Mesendoderm (in vitro differentiated cells): ENCODE measurements around the gene GK.
"Not testable (repeated sequence)": the region's sequence is repeated elsewhere in the genome, so short reads cannot be mapped to it uniquely, and the experiment has no call there.

Experiments used
- DNase-seq: peaks from one replicate; pipeline ENCODE4 v3.0.0; 2013
- H2AK5ac ChIP-seq: 2 replicates; pipeline ENCODE4 v1.6.1; 2013; ENCODE audit warnings: low read length, inconsistent platforms
- H2BK120ac ChIP-seq: 2 replicates; pipeline ENCODE4 v1.6.1; 2013; ENCODE audit warnings: low read depth, mild to moderate bottlenecking, low read length, moderate library complexity, mixed read lengths
- H2BK15ac ChIP-seq: replicated peaks from 2 replicates; pipeline ENCODE4 v1.6.1; 2013; ENCODE audit warnings: low read depth, mild to moderate bottlenecking, moderate library complexity
- H2BK5ac ChIP-seq: 2 replicates; pipeline ENCODE4 v1.6.1; 2013; ENCODE audit warnings: low read length, inconsistent platforms
- H3K18ac ChIP-seq: 2 replicates; pipeline ENCODE4 v1.6.1; 2013; ENCODE audit warnings: mild to moderate bottlenecking, low read length, mixed read lengths
- H3K23ac ChIP-seq: one replicate; pipeline ENCODE4 v1.6.1; 2013; ENCODE audit warnings: low read length
- H3K27ac ChIP-seq: 2 replicates; pipeline ENCODE4 v1.5.1; 2013; ENCODE audit warnings: low read depth, mild to moderate bottlenecking, inconsistent platforms, low read length, moderate library complexity
- H3K27me3 ChIP-seq: 2 replicates; pipeline ENCODE4 v1.6.1; 2013; ENCODE audit warnings: low read length, control low read depth, mild to moderate bottlenecking, inconsistent platforms; ENCODE audit not compliant: insufficient read depth, poor library complexity
- H3K36me3 ChIP-seq: 2 replicates; pipeline ENCODE4 v1.6.1; 2013; ENCODE audit warnings: low read length, inconsistent platforms; ENCODE audit not compliant: control insufficient read depth, insufficient read depth
- H3K4ac ChIP-seq: one replicate; pipeline ENCODE4 v1.6.1; 2013; ENCODE audit warnings: low read depth, mild to moderate bottlenecking, low read length, moderate library complexity
- H3K4me1 ChIP-seq: 2 replicates; pipeline ENCODE4 v1.6.1; 2013; ENCODE audit warnings: low read depth, low read length, inconsistent platforms; ENCODE audit not compliant: control insufficient read depth
- H3K4me2 ChIP-seq: 2 replicates; pipeline ENCODE4 v1.6.1; 2013; ENCODE audit warnings: low read length
- H3K4me3 ChIP-seq: 2 replicates; pipeline ENCODE4 v1.5.1; 2013; ENCODE audit warnings: mild to moderate bottlenecking, low read length
- H3K56ac ChIP-seq: one replicate; pipeline ENCODE4 v1.6.1; 2013; ENCODE audit warnings: low read length
- H3K79me1 ChIP-seq: 2 replicates; pipeline ENCODE4 v1.6.1; 2013; ENCODE audit warnings: low read length, inconsistent platforms
- H3K79me2 ChIP-seq: 2 replicates; pipeline ENCODE4 v1.6.1; 2013; ENCODE audit warnings: mild to moderate bottlenecking, low read length; ENCODE audit not compliant: control insufficient read depth, insufficient read depth
- H3K9ac ChIP-seq: 2 replicates; pipeline ENCODE4 v1.6.1; 2013; ENCODE audit warnings: low read length, inconsistent platforms
- H4K5ac ChIP-seq: one replicate; pipeline ENCODE4 v1.6.1; 2013; ENCODE audit warnings: low read length
- H4K8ac ChIP-seq: one replicate; pipeline ENCODE4 v1.6.1; 2013; ENCODE audit warnings: low read depth, mild to moderate bottlenecking, control low read depth, low read length, moderate library complexity
- WGBS: extraction: QIAGEN DNeasy Blood & Tissue Kit; methylation state at CpG from one replicate; pipeline ENCODE4 v1.1.7; 2013; ENCODE audit warnings: low lambda C conversion rate, missing lambda C conversion rate; ENCODE audit not compliant: insufficient coverage; ENCODE audit errors: extremely low coverage; 5-methylcytosine and 5-hydroxymethylcytosine counted together

Gene GK

GRCh38 chrX:30748342-30748960 is 95.2 kb downstream of the GK start:
- no peak overlapping the region for H3K4me2 ChIP-seq
- H3K79me2 ChIP-seq, result no peaks in the 10 kb centered on the region
- no peak overlapping the region for H4K5ac ChIP-seq
- no peak overlapping the region for H3K4ac ChIP-seq
- H2BK120ac ChIP-seq, result no peak overlapping the region
- H3K27me3 ChIP-seq, result no peaks in the 10 kb centered on the region
- no peaks in the 10 kb centered on the region for H3K4me1 ChIP-seq
- H2BK5ac ChIP-seq, result no peak overlapping the region
- no peak for DNase-seq
- H3K56ac ChIP-seq, result no peak overlapping the region
- H3K4me3 ChIP-seq, result no peak overlapping the region
- no peaks in the 10 kb centered on the region for H3K36me3 ChIP-seq
- no peak overlapping the region for H3K23ac ChIP-seq
- no peak overlapping the region for H3K9ac ChIP-seq
- no peaks in the 10 kb centered on the region for H3K79me1 ChIP-seq
- WGBS, result no CpG with 5 or more reads among the region's 11 CpGs
- no peak overlapping the region for H3K27ac ChIP-seq
- H2BK15ac ChIP-seq, result no peak overlapping the region
- H2AK5ac ChIP-seq, result no peak overlapping the region
- no peak overlapping the region for H4K8ac ChIP-seq
- no peak overlapping the region for H3K18ac ChIP-seq

DNA sequence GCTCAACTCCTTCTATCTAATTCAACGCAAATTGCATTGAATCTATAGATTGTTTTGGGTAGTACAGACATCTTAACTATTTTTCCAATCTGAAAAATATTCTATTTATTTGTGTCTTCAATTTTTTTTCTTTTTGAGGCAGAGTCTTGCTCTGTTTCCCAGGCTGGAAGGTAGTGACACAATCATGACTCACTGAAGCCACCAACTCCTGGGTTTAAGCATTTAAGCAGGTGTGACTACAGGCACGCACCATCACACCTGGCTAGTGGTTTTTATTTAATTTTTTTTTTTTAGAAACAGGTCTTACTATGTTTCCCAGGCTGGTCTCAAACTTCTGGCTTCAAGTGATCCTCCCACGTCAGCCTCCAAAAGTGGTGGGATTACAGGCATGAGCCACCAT is 98.3 kb downstream of the GK start:
- Histone ChIP-seq H3K79me1 (no peaks in the 10 kb centered on the region), H3K79me2 (no peaks in the 10 kb centered on the region), H3K27ac (no peak overlapping the region), H3K18ac (no peak overlapping the region), H3K9ac (no peak overlapping the region), H2AK5ac (no peak overlapping the region), H3K4me1 (no peaks in the 10 kb centered on the region), H4K8ac (no peak overlapping the region), H3K4me3 (no peak overlapping the region), H3K36me3 (no peaks in the 10 kb centered on the region), H2BK120ac (no peak overlapping the region), H3K56ac (no peak overlapping the region), H3K4me2 (no peak overlapping the region), H3K23ac (no peak overlapping the region), H3K27me3 (no peaks in the 10 kb centered on the region), H2BK15ac (no peak overlapping the region), H2BK5ac (no peak overlapping the region), H3K4ac (no peak overlapping the region), H4K5ac (no peak overlapping the region)
- no CpG with 5 or more reads among the region's 3 CpGs for WGBS
- no peak for DNase-seq

DNA sequence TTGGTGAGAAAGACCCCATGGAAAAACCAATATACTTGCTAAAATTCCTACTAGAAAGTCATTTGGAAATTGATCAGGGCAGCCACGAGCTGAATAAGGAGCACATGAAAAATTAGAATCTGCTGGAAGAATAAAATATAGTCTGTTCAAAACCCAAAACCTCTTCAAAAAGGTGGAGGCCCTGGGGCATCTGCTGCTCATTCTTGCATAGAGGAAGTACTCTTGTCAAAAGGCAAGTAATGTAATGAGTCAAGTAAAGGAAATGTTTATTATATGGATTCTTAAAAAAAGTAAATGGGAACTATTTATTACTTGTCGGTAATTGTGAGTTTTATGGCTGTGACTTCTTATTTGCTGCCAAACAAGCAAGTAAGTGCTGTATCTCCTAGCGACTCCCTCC is 109.5 kb downstream of the GK start:
- no CpG with 5 or more reads among the region's 3 CpGs for WGBS

DNA sequence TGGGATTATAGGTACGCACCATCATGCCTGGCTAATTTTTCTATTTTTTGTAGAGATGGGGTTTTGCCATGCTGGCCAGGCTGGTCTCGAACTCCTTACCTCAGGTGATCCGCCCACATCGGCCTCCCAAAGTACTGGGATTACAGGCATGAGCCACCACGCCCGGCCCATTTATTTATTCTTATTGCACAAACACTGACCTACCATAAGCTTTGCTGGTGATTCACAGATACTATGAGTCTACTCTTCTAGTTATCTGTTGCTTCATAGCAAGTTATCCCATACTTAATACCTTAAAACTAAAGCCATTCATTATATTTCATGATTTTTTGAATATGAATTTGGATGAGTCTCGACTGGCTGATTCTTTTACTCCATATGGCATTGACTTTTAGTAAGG is 120.5 kb downstream of the GK start:
- not testable (repeated sequence) for H2AK5ac ChIP-seq, H3K4me1 ChIP-seq, H2BK5ac ChIP-seq, H3K27me3 ChIP-seq, H3K4me3 ChIP-seq, H3K56ac ChIP-seq, H4K5ac ChIP-seq, H4K8ac ChIP-seq, H3K27ac ChIP-seq, H3K36me3 ChIP-seq, H3K18ac ChIP-seq, H3K9ac ChIP-seq, H2BK15ac ChIP-seq, H3K4me2 ChIP-seq, H3K79me1 ChIP-seq, DNase-seq, H3K23ac ChIP-seq, H3K79me2 ChIP-seq, H3K4ac ChIP-seq, H2BK120ac ChIP-seq
- WGBS, result no CpG with 5 or more reads among the region's 7 CpGs

More for the DNA sequence above, 109.5 kb downstream of the GK start:
- DNase-seq, result no peak
- Histone ChIP-seq H2AK5ac (no peak overlapping the region), H3K4me3 (no peak overlapping the region), H2BK15ac (no peak overlapping the region), H3K79me1 (no peaks in the 10 kb centered on the region), H2BK120ac (no peak overlapping the region), H3K18ac (no peak overlapping the region), H3K4me1 (no peaks in the 10 kb centered on the region), H3K27ac (no peak overlapping the region), H2BK5ac (no peak overlapping the region), H3K9ac (no peak overlapping the region), H4K5ac (no peak overlapping the region), H3K27me3 (no peaks in the 10 kb centered on the region), H3K79me2 (no peaks in the 10 kb centered on the region), H3K23ac (no peak overlapping the region), H3K4me2 (no peak overlapping the region), H3K56ac (no peak overlapping the region), H3K36me3 (no peaks in the 10 kb centered on the region), H3K4ac (no peak overlapping the region), H4K8ac (no peak overlapping the region)

GRCh38 chrX:30777575-30777974 is 124.4 kb downstream of the GK start:
- Histone ChIP-seq H4K8ac (no peak overlapping the region), H2AK5ac (no peak overlapping the region), H3K56ac (no peak overlapping the region), H3K27me3 (no peaks in the 10 kb centered on the region), H3K4ac (no peak overlapping the region), H2BK5ac (no peak overlapping the region), H2BK120ac (no peak overlapping the region), H2BK15ac (no peak overlapping the region), H3K18ac (no peak overlapping the region), H3K79me2 (no peaks in the 10 kb centered on the region), H4K5ac (no peak overlapping the region), H3K23ac (no peak overlapping the region), H3K4me3 (no peak overlapping the region), H3K4me2 (no peak overlapping the region), H3K4me1 (no peaks in the 10 kb centered on the region), H3K79me1 (no peaks in the 10 kb centered on the region), H3K36me3 (no peaks in the 10 kb centered on the region), H3K27ac (no peak overlapping the region), H3K9ac (no peak overlapping the region)
- DNase-seq, result no peak

GRCh38 chrX:30779453-30780030 is 126.3 kb downstream of the GK start:
- H2BK15ac ChIP-seq, result no peak overlapping the region
- H3K4me2 ChIP-seq, result no peak overlapping the region
- H3K36me3 ChIP-seq, result no peaks in the 10 kb centered on the region
- H3K27me3 ChIP-seq, result no peaks in the 10 kb centered on the region
- H3K4me3 ChIP-seq, result no peak overlapping the region
- no peak overlapping the region for H4K5ac ChIP-seq
- no peak overlapping the region for H3K9ac ChIP-seq
- no peak overlapping the region for H3K23ac ChIP-seq
- H2BK120ac ChIP-seq, result no peak overlapping the region
- H3K56ac ChIP-seq, result no peak overlapping the region
- no CpG with 5 or more reads among the region's 19 CpGs for WGBS
- no peaks in the 10 kb centered on the region for H3K79me1 ChIP-seq
- no peak for DNase-seq
- H3K4ac ChIP-seq, result no peak overlapping the region
- no peaks in the 10 kb centered on the region for H3K4me1 ChIP-seq
- no peak overlapping the region for H3K27ac ChIP-seq
- H4K8ac ChIP-seq, result no peak overlapping the region
- H3K79me2 ChIP-seq, result no peaks in the 10 kb centered on the region
- no peak overlapping the region for H2AK5ac ChIP-seq
- no peak overlapping the region for H3K18ac ChIP-seq
- no peak overlapping the region for H2BK5ac ChIP-seq
